Hair follicular keratinocyte (primary cell): ENCODE data around the gene EXOSC1. TPM values are rescaled to one million over a fixed set of nuclear protein-coding genes. Genes with fewer than 3 reads are reported as not detected.

Source experiments
- total RNA-seq: library from RNA; depleted of rRNA; stranded (reverse); fragments of >200 nt; gene quantifications from 2 replicates; pipeline ENCODE4 v1.2.3, GENCODE V29; 2015

Gene EXOSC1, protein sequence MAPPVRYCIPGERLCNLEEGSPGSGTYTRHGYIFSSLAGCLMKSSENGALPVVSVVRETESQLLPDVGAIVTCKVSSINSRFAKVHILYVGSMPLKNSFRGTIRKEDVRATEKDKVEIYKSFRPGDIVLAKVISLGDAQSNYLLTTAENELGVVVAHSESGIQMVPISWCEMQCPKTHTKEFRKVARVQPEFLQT
- 44.2 and 52.7 TPM in 2 replicates for total RNA-seq

DNA sequence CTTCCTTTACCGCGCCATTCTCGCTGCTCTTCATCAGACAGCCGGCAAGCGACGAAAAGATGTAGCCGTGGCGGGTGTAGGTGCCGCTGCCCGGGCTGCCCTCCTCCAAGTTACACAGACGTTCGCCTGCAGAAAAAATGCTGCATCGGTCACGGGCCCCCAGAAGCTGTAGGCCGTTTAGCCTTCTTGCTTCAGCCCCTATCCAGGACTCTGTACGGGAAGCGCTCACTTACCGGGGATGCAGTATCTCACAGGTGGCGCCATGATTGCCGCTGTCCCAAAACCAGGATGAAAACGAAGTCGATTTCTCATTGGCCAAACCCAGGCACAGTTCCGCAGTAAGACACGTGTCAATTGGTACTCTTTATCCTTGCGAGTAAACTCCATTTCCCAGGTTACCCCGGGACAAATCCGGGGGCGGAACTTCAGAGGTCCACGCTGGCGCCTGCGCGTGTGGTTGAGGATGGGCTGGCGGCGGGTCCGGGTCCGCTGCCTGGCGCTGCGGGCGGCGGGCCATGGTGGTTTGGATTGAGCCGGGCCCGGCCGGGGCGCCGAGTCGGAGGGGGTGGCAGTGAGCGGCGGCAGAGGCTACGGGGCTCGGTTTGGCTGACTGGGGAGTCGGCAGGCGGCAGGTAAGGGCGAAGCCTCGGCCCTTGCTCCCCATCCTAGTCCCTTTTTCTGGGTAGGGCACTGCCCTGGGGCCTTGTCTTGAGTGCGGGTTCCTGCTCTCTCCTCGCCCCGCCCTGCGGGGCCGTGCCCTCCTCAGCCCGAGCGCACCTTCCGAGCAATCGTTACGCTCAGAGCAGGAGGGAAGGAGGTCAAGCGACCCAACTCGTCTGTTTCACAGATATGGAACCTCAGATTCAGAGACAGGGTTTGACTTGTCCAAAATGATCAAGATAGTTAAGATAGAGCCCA lies at the start of gene EXOSC1, which contains the start of gene ZDHHC16:
Gene EXOSC1, minus strand, starts transcription at position 285 of the 918 bp plus-strand sequence. Its CDS starts 21 bp downstream, at position 264.
Gene ZDHHC16, plus strand, starts transcription at position 454 of the 918 bp plus-strand sequence. CDS start 5,501 bp downstream, outside the sequence.

DNA sequence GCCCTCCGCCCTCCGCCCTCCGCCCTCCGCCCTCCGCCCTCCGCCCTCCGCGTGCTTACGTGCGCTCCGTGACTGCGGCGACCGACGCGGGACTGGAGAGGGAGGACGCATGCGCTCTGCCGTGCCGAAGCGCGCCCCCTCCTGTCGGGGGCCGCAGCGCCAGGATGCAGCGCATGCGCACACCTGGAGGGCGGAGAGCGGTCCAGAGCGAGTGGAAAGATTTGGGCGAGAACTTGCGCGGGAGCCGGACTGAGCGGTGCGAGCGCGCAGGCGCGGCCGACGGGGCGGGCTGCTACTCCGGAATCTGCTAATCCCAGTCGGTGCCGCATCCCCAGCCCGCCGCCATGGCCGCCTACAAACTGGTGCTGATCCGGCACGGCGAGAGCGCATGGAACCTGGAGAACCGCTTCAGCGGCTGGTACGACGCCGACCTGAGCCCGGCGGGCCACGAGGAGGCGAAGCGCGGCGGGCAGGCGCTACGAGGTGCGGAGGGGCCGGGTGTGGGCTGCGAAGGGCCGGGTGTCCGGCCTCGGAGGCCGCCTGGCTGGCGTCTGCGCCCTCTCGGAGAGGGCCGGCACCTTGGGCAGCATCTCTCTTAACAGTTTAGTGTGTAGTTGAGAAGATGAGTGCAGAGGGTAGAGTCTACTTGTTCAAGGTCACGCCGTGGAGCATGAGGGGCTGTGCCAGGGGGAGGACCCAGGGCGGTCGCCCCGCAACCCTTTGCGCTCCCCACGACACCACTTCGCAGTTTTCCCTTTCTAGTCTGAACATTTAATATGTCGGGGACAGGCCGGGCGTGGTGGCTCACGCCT lies 19.6 kb downstream of the EXOSC1 start, which contains the start of gene PGAM1:
Gene PGAM1, plus strand, starts transcription at position 228 of the 812 bp plus-strand sequence. Its CDS starts 117 bp downstream, at position 345.

DNA sequence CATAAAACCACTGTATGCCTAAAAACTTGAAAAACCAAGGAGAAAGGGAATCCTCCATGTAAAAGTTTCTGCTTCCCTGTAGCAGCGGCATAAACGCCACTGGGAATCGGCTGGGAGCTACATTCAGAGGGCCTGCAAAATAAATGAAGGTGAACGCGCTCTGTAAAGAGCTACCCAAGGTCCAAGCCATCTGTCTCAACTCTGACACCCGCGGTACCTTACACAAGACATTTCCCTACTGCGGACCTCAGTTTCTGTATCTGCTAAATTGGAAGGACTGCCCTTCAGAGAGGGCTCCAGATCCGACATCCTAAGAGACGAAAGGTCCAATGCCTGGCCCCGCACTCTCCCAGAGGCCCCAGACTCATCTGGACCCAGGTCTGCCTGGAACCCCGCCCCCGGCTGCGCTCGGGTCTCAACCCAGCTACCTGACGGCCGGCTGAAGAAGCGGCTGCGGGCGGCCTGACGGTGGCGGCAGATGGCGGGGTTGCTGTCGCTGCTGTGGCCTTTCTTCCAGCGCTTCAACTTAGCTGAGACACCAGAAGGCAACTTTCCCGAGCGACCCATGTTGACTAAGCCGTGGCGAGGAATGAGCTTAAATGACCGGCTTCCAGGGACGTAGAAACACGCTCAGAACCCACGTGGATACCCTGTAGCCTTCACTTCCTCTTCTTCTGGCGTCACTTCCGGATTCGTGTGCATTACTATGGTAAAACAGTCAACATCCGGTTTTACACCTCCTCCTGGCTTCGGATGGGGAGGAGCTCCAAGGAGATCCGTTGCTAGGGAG lies 44.9 kb downstream of the EXOSC1 start, which contains the start of gene RRP12:
Gene RRP12, minus strand, starts transcription at position 676 of the 790 bp plus-strand sequence. Its CDS starts 109 bp downstream, at position 567.

Other genes with a start within 250 kb of the EXOSC1 start
- 5.8 and 11.6 TPM in 2 replicates for gene ARHGAP19, start 153.4 kb downstream of the EXOSC1 start, total RNA-seq
- 0.27 and 1.6 TPM in 2 replicates for gene FRAT1, start 126.7 kb downstream of the EXOSC1 start, total RNA-seq
- 9.1 and 10.2 TPM in 2 replicates for gene FRAT2, start 111.3 kb downstream of the EXOSC1 start, total RNA-seq
- 24.8 and 27.3 TPM in 2 replicates for gene RRP12, start 44.7 kb downstream of the EXOSC1 start, total RNA-seq
- gene PGAM1, start 19.8 kb downstream of the EXOSC1 start, total RNA-seq: 506 and 725 TPM in 2 replicates
- 53.5 and 58.4 TPM in 2 replicates for gene ZDHHC16, start 169 bp upstream of the EXOSC1 start, total RNA-seq
- 96.5 and 110 TPM in 2 replicates for gene MMS19, start 52.4 kb upstream of the EXOSC1 start, total RNA-seq
- 25.9 and 28.3 TPM in 2 replicates for gene UBTD1, start 52.9 kb upstream of the EXOSC1 start, total RNA-seq
- 1.0 and 3.0 TPM in 2 replicates for gene ANKRD2, start 126.8 kb upstream of the EXOSC1 start, total RNA-seq
- gene HOGA1, start 138.4 kb upstream of the EXOSC1 start, total RNA-seq: 0.55 and 1.2 TPM in 2 replicates
- not detected in 2 replicates for gene C10orf62, start 143.7 kb upstream of the EXOSC1 start, total RNA-seq
- gene MORN4, start 187.5 kb upstream of the EXOSC1 start, total RNA-seq: 6.2 and 7.1 TPM in 2 replicates
- gene PI4K2A, start 194.7 kb upstream of the EXOSC1 start, total RNA-seq: 43.9 and 60.5 TPM in 2 replicates
- 23.0 and 23.2 TPM in 2 replicates for gene AVPI1, start 241.2 kb upstream of the EXOSC1 start, total RNA-seq